T-helper 17 cell (primary cell): ENCODE measurements around the gene ZNF574. TPM values are rescaled to one million over a fixed set of nuclear protein-coding genes. Genes with fewer than 3 reads are reported as not detected.
"Not testable (repeated sequence)": the region's sequence is repeated elsewhere in the genome, so short reads cannot be mapped to it uniquely, and the experiment has no call there.

Experiments
- ATAC-seq: fragments of 150-1000 bp; cut with Tn5 transposase; 2 replicates; pipeline ENCODE4 v1.10.0; 2021; ENCODE audit warnings: mild to moderate bottlenecking, moderate library complexity
- DNase-seq, 3 donors: peaks; one replicate each; pipeline versions ENCODE4 v3.0.0 to v3.0.0-alpha.2; 2020 to 2021
- H3K9me3 ChIP-seq: one replicate; pipeline ENCODE4 v1.7.0; 2013; ENCODE audit warnings: low read length, mild to moderate bottlenecking; ENCODE audit not compliant: control insufficient read depth, poor library complexity, severe bottlenecking
- H3K27ac Mint-ChIP-seq: one replicate; pipeline ENCODE4 v1.8.0; 2022; ENCODE audit warnings: mild to moderate bottlenecking, moderate library complexity, mixed read lengths
- H3K27me3 Mint-ChIP-seq: one replicate; pipeline ENCODE4 v1.8.0; 2022; ENCODE audit warnings: mixed read lengths
- H3K36me3 Mint-ChIP-seq: one replicate; pipeline ENCODE4 v1.8.0; 2022; ENCODE audit warnings: low read depth, mixed read lengths
- H3K4me1 Mint-ChIP-seq: one replicate; pipeline ENCODE4 v1.8.0; 2022; ENCODE audit warnings: mild to moderate bottlenecking, mixed read lengths
- H3K4me3 Mint-ChIP-seq: one replicate; pipeline ENCODE4 v1.8.0; 2022; ENCODE audit warnings: mild to moderate bottlenecking, moderate library complexity, mixed read lengths
- total RNA-seq, 4 donors: library from RNA in 2 of 4; stranded (reverse) in 2 of 4; gene quantifications; one replicate each; pipeline ENCODE4 v1.2.3 and lab custom pipeline; 2022 to 2026

Gene ZNF574
- total RNA-seq (10 to 100 TPM; 23.1 to 23.6 TPM), total RNA-seq (lab: John Stamatoyannopoulos, UW) (23.4 to 39.5 reads per million in 2 donors)

- Mint-ChIP-seq H3K4me1 (peaks cover 31% of the 10 kb centered on the region), H3K27ac (peak within 1 kb of the TSS; percentile 97), H3K4me3 (peak within 1 kb of the TSS; percentile 92), H3K36me3 (peaks cover 3% of the 10 kb centered on the region), H3K27me3 (no peaks in the 10 kb centered on the region)
- peak; percentile 96 for ATAC-seq
- DNase-seq = peak; percentile 91 to 96 (median 94)
- H3K9me3 ChIP-seq = no peaks in the 10 kb centered on the region
These were observed at the start of gene ZNF574 for GRCh38 chr19:42075616-42076379. Gene ZNF574 (plus strand): TSS chr19:42076166. CDS start chr19:42078607, 2,441 bp downstream.

DNA sequence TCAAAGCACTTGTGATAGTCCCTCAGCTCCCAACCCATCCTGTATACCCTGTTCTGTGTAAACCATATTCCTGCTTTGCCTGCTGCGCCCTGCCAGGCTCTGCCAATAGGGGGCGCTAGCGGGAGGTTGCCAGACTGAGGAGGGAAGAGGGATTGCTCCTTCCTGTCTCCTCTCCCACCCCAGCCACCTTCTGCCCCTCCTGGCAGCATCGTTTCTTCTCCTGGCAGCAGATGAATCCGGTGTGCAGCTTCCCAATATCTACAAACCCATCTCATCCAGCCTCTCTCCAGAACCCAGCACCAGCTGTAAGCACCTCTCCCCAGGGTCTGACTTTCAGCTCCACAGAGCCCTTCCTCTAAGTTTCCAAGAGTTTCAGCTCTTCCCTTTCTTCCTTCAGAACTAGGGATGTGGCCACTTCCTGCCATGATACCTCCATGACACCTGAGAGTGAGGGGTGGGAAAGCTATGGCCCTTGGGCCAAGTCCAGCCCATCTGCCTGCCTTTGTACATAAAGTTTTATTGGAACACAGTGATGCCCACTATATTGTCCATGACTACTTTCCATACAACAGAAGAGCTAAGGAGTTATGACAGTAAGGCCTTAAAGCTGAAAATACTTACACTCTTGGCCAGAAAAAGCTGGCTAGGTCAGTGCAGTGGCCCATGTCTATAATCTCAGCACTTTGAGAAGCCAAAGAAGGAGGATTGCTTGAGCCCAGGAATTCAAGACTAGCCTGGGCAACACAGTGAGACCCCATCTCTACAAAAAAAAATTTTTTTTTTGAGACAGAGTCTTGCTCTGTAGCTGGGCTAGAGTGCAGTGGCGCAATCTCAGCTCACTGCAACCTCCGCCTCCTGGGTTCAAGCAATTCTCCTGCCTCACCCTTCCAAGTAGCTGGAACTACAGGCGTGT lies 47.4 kb upstream of the ZNF574 start:
- H3K9me3 ChIP-seq = no peaks in the 10 kb centered on the region
- H3K27ac Mint-ChIP-seq = no peak overlapping the region
- peaks cover 62% of the 10 kb centered on the region for H3K27me3 Mint-ChIP-seq
- no peak overlapping the region for H3K4me3 Mint-ChIP-seq
- DNase-seq (no peak), ATAC-seq (no peak)
- H3K4me1 Mint-ChIP-seq = no peaks in the 10 kb centered on the region
- H3K36me3 Mint-ChIP-seq = peaks cover 9% of the 10 kb centered on the region

- Mint-ChIP-seq H3K4me1 (peaks cover 9% of the 10 kb centered on the region), H3K4me3 (no peak overlapping the region), H3K27ac (no peak overlapping the region), H3K27me3 (peaks cover 46% of the 10 kb centered on the region), H3K36me3 (peaks cover 5% of the 10 kb centered on the region)
- no peaks in the 10 kb centered on the region for H3K9me3 ChIP-seq
- ATAC-seq (no peak), DNase-seq (no peak)
These were observed 45.1 kb upstream of the ZNF574 start for GRCh38 chr19:42030645-42031440.

GRCh38 chr19:42032431-42032830 lies 43.5 kb upstream of the ZNF574 start:
- Mint-ChIP-seq H3K27me3 (peaks cover 38% of the 10 kb centered on the region), H3K4me1 (peaks cover 9% of the 10 kb centered on the region), H3K36me3 (no peaks in the 10 kb centered on the region), H3K27ac (no peak overlapping the region), H3K4me3 (no peak overlapping the region)
- no peak for DNase-seq
- H3K9me3 ChIP-seq = no peaks in the 10 kb centered on the region
- ATAC-seq = no peak

GRCh38 chr19:42033413-42033812 lies 42.6 kb upstream of the ZNF574 start:
- ATAC-seq (no peak), DNase-seq (no peak)
- no peaks in the 10 kb centered on the region for H3K36me3 Mint-ChIP-seq
- H3K27ac Mint-ChIP-seq = no peak overlapping the region
- peaks cover 28% of the 10 kb centered on the region for H3K27me3 Mint-ChIP-seq
- H3K9me3 ChIP-seq = no peaks in the 10 kb centered on the region
- H3K4me1 Mint-ChIP-seq = peaks cover 9% of the 10 kb centered on the region
- no peak overlapping the region for H3K4me3 Mint-ChIP-seq

DNA sequence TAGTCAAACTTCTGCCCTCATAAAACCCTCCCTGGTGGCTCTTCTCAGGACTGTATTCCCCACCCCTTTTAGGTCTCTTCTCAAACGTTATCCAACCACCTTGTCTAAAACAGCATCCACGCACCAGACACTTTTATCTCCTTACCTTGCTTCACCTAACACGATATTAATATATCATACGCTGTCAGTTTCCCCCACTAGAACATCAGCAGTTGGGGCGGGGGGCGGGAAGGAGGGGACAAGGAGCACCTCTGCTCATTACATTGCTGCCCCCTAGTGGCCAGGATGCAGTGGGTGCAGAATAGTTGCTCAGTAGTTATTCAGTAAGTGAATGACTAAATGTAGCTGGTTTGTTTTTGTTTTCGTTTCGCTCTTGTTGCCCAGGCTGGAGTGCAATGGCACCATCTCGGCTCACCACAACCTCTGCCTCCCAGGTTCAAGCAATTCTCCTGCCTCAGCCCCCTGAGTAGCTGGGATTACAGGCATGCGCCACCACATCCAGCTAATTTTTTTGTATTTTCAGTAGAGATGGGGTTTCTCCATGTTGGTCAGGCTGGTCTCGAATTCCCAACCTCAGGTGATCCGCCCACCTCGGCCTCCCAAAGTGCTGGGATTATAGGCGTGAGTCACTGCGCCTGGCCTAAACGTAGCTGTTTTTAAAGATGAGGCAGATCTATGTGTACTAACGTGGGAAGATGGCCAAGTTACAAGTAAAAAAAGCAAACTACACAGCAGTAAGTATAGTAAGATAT lies 41.1 kb upstream of the ZNF574 start:
- Mint-ChIP-seq H3K4me1 (peaks cover 12% of the 10 kb centered on the region), H3K27ac (peak overlapping the region; percentile 62), H3K27me3 (peaks cover 28% of the 10 kb centered on the region)
- ATAC-seq = peak; percentile 89
- peak; percentile 35 to 49 (median 48) for DNase-seq
- not testable (repeated sequence) for H3K9me3 ChIP-seq, H3K36me3 Mint-ChIP-seq, H3K4me3 Mint-ChIP-seq

GRCh38 chr19:42037649-42038048 lies 38.3 kb upstream of the ZNF574 start:
- Mint-ChIP-seq H3K27ac (no peak overlapping the region), H3K4me1 (peaks cover 12% of the 10 kb centered on the region), H3K4me3 (no peak overlapping the region), H3K27me3 (peaks cover 16% of the 10 kb centered on the region), H3K36me3 (no peaks in the 10 kb centered on the region)
- H3K9me3 ChIP-seq = no peaks in the 10 kb centered on the region
- no peak for ATAC-seq
- no peak for DNase-seq

DNA sequence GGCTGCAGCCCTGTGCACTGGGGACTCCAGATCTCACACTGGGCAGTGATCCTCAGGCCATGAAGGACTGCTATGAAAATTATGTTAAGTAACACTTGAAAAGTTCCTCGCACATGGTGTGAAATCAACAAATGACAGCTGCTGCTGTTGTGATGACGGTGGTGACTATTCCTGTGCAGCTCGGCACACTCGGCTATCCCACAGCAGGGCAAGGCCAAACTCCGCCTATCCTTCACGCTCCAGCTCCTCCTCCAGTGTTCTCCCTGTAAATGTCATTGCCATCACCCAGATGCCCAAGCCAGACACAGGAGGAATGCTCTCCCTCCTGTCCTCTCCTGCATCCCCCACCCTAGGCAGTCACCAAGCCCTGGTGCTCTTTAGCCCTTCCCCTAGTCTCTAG lies 37.3 kb upstream of the ZNF574 start:
- Mint-ChIP-seq H3K27ac (no peak overlapping the region), H3K4me3 (no peak overlapping the region), H3K36me3 (no peaks in the 10 kb centered on the region), H3K27me3 (peaks cover 13% of the 10 kb centered on the region), H3K4me1 (peaks cover 12% of the 10 kb centered on the region)
- no peaks in the 10 kb centered on the region for H3K9me3 ChIP-seq
- DNase-seq = no peak
- no peak for ATAC-seq

- no peaks in the 10 kb centered on the region for H3K36me3 Mint-ChIP-seq
- no peak overlapping the region for H3K27ac Mint-ChIP-seq
- H3K4me3 Mint-ChIP-seq = no peak overlapping the region
- H3K27me3 Mint-ChIP-seq = peaks cover 13% of the 10 kb centered on the region
- ATAC-seq = no peak
- no peak for DNase-seq
- peaks cover 6% of the 10 kb centered on the region for H3K4me1 Mint-ChIP-seq
- H3K9me3 ChIP-seq = no peaks in the 10 kb centered on the region
These were observed 35.9 kb upstream of the ZNF574 start for GRCh38 chr19:42040031-42040430.

GRCh38 chr19:42040491-42040890 lies 35.5 kb upstream of the ZNF574 start:
- not testable (repeated sequence) for DNase-seq, H3K4me3 Mint-ChIP-seq, H3K36me3 Mint-ChIP-seq, H3K9me3 ChIP-seq, ATAC-seq, H3K27ac Mint-ChIP-seq, H3K4me1 Mint-ChIP-seq
- peaks cover 17% of the 10 kb centered on the region for H3K27me3 Mint-ChIP-seq

DNA sequence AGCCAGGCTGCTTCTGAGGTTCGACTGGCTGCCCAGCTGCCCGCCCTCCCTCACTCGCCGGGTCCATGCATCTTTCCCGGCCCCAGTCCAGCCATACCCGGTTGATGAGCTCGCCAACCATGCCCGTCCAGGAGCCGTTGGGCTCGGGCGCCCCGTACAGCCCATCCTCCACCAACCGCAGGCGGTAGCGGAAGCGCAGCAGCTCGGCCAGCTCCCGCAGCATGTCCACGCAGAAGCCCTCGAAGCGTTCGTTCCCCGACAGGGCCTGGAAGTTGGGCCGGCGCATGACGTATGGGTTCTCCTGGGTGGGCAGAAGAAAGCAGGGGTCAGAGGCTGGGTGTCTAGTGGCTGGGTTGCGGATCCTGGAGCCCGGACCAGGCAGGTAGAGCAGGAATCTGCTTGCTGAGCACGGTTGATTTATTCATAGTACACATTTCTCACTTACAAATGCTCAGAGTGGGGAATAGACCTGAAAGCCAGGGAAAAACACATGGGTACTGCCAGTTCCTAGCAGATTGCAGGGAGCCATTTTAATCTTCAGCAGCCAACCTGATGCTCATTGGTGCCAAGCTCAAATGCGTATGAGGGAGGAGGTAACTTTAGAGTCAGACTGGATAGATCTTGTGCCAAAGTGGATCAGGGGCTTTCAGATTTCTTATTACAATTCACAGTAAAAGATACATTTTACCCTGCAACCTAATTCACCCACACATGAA lies 33.4 kb upstream of the ZNF574 start:
- Mint-ChIP-seq H3K4me3 (no peak overlapping the region), H3K4me1 (peaks cover 7% of the 10 kb centered on the region), H3K36me3 (no peaks in the 10 kb centered on the region), H3K27ac (no peak overlapping the region), H3K27me3 (peaks cover 27% of the 10 kb centered on the region)
- ATAC-seq (no peak), DNase-seq (no peak)
- no peaks in the 10 kb centered on the region for H3K9me3 ChIP-seq

DNA sequence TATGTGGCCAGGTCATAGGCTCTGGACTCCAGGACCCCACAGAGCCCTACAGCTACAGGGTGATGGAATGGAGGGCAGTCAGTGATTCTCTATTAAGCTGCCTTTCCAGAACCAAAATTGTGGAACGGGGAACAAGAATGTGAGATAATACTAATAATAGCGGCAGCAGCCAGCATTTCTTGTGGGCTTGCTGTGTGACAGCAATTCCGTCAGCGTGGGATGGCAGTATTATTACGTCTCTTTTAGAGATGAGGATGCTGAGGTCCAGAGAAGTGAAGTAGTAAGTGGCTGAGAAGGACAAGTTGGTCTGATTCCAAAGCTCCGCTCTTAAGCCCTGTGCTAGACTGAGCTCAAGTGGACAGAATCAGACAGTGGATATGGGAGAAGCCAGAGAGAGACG lies 30.4 kb upstream of the ZNF574 start:
- DNase-seq = no peak
- H3K4me1 Mint-ChIP-seq = peaks cover 11% of the 10 kb centered on the region
- no peak overlapping the region for H3K4me3 Mint-ChIP-seq
- no peak overlapping the region for H3K27ac Mint-ChIP-seq
- peaks cover 21% of the 10 kb centered on the region for H3K27me3 Mint-ChIP-seq
- ATAC-seq = no peak
- H3K36me3 Mint-ChIP-seq = peaks cover 4% of the 10 kb centered on the region
- H3K9me3 ChIP-seq = no peaks in the 10 kb centered on the region
